ENCODE results near the gene PIWIL1.

The PIWIL1 gene

DNA sequence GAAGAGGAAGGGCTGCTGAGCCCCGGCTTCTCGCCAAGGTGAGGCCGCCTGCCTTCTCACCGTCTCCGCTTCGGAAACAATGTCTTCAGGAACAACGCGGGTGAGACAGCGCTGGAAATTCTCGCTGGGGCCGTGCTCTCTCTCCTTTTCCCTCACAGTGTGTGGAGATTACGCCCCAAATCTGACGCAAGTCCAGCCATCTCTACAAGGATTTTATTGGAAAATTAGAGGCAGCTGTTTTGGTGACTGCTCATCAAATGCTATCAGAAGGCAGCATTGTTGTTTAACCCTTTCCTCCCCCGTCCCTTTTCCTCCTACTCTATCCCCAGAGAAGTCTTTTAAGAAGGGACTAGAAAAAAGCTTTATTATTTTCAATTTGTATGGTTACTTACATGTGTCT is 53.5 kb downstream of the PIWIL1 start:
- TF ChIP-seq, protein P1, sequence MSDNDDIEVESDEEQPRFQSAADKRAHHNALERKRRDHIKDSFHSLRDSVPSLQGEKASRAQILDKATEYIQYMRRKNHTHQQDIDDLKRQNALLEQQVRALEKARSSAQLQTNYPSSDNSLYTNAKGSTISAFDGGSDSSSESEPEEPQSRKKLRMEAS (IDR thresholded peaks at IDR 0.05; ENCODE audit: low read depth, low read length) = no peak
- TF ChIP-seq, protein P2, sequence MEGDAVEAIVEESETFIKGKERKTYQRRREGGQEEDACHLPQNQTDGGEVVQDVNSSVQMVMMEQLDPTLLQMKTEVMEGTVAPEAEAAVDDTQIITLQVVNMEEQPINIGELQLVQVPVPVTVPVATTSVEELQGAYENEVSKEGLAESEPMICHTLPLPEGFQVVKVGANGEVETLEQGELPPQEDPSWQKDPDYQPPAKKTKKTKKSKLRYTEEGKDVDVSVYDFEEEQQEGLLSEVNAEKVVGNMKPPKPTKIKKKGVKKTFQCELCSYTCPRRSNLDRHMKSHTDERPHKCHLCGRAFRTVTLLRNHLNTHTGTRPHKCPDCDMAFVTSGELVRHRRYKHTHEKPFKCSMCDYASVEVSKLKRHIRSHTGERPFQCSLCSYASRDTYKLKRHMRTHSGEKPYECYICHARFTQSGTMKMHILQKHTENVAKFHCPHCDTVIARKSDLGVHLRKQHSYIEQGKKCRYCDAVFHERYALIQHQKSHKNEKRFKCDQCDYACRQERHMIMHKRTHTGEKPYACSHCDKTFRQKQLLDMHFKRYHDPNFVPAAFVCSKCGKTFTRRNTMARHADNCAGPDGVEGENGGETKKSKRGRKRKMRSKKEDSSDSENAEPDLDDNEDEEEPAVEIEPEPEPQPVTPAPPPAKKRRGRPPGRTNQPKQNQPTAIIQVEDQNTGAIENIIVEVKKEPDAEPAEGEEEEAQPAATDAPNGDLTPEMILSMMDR (IDR thresholded peaks at IDR 0.05; ENCODE audit: low read depth, low read length) = no peak
- no peak for TF ChIP-seq MYC (IDR thresholded peaks at IDR 0.05; ENCODE audit: low read depth, low read length)
- no peak for TF ChIP-seq POLR2A (IDR thresholded peaks at IDR 0.05; ENCODE audit: extremely low read depth, insufficient read length)
- DNase-seq (ENCODE audit: low read depth) = no peak

DNA sequence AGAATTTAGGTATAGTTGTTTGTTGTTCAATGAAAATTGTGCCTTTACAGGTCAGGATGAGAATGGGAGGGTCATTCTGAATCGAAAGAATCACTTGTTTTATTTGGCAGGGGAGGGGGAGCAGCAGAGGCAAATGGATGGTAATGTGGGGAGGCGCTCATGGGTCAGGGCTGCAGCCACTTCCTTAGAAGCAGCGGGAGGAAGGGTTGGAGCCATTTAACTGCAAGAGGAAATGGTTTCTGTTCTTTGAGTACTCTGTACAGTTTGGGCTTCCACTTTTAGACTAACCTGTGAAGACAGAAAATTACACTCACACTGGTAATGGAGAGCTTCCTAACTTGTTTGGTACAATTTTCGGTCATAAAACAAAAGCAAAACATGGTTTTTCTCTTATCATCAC is 57.2 kb downstream of the PIWIL1 start:
- no peak for DNase-seq (ENCODE audit: low read depth)
- TF ChIP-seq, protein P2 (IDR thresholded peaks at IDR 0.05; ENCODE audit: low read depth, low read length) = no peak
- TF ChIP-seq, protein P1 (IDR thresholded peaks at IDR 0.05; ENCODE audit: low read depth, low read length) = no peak
- no peak for TF ChIP-seq MYC (IDR thresholded peaks at IDR 0.05; ENCODE audit: low read depth, low read length)
- TF ChIP-seq POLR2A (IDR thresholded peaks at IDR 0.05; ENCODE audit: extremely low read depth, insufficient read length) = no peak
- H3K4me3 ChIP-seq (ENCODE audit: low read depth, low read length) = no peak overlapping the region

More for the DNA sequence above, 53.5 kb downstream of the PIWIL1 start:
- no peak overlapping the region for H3K4me3 ChIP-seq (ENCODE audit: low read depth, low read length)

DNA sequence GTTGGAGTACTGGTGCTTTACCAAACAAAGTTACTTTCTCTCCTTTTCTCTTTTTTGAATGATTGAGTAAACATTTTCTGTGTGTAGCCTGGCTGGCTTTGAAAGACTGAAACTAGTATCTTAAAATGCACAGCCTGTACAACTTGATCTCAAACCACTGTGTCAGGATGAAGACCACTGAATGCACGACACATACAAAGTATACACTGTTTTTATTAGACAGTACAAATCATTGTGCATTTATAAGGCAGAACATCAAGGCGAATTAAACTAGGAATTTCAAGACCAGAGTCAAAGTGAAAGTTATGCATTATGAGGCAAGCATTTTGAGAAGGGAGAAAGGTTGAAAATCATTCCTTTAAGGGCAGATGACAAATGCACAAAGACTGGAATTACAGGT is 59.0 kb downstream of the PIWIL1 start:
- no peak for DNase-seq (ENCODE audit: low read depth)
- TF ChIP-seq MYC (IDR thresholded peaks at IDR 0.05; ENCODE audit: low read depth, low read length) = no peak
- no peak overlapping the region for H3K4me3 ChIP-seq (ENCODE audit: low read depth, low read length)

DNA sequence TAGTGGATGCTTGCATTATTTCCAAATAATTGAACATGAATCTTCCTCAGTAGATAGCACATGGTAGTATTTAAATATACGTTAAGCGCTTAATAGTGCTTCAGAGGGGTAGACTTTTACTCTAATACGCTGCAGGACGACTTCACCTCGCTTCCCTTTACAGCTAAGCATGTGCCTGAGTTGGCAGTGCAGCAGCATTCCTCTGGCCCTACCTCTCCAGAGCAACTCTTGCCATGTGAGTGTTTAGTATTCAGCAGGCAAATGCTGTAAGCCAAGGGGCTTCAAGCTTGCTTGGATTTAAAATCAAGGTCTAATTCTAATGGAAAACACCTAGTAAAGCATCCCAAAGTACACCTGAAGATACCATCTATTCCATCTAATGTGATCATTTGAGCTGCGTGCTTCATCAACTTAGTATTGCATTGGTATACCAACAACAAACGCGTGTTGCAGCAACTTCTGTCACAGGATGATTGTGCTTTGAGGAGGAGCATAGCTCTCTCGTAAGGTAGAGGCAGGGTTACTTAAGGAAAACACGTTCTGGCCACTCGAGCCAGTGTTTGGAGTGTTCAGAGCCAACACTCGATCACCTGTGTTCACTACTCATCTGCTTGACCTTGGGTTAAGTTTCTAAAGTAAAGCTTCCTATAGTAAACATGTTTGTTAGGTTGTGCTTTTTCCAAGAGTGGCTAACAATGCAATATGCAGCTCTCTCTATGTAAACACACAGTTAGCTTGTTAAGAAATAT is 60.6 kb downstream of the PIWIL1 start:
- H3K4me3 ChIP-seq (ENCODE audit: low read depth, low read length) = no peak overlapping the region
- TF ChIP-seq POLR2A (IDR thresholded peaks at IDR 0.05; ENCODE audit: extremely low read depth, insufficient read length) = no peak
- TF ChIP-seq MYC (IDR thresholded peaks at IDR 0.05; ENCODE audit: low read depth, low read length) = no peak
- TF ChIP-seq, protein P1 (IDR thresholded peaks at IDR 0.05; ENCODE audit: low read depth, low read length) = no peak
- TF ChIP-seq, protein P2 (IDR thresholded peaks at IDR 0.05; ENCODE audit: low read depth, low read length) = no peak
- DNase-seq (ENCODE audit: low read depth) = no peak

DNA sequence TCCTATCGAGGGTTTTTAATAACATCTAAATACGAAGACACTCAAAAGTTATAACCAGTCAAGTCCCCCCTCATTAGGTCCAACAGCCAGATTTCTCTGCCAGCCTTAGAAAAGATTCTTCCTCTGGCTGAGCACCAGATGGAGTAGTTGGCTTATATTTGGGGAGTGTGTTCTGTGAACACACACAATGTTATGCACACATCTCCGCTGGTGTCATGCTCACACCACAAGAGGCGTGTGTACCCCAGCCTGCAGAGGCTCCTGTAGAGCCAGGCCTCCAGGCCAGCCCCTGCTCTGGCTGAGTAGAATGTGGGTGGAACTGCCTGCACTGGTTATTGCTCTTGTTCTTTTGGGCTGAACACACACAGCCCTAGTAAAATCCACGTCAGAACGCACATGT is 64.0 kb downstream of the PIWIL1 start:
- TF ChIP-seq POLR2A (IDR thresholded peaks at IDR 0.05; ENCODE audit: extremely low read depth, insufficient read length) (no peak), MYC (IDR thresholded peaks at IDR 0.05; ENCODE audit: low read depth, low read length) (no peak)
- TF ChIP-seq, protein P2 (IDR thresholded peaks at IDR 0.05; ENCODE audit: low read depth, low read length) = no peak
- TF ChIP-seq, protein P1 (IDR thresholded peaks at IDR 0.05; ENCODE audit: low read depth, low read length) = no peak
- no peak overlapping the region for H3K4me3 ChIP-seq (ENCODE audit: low read depth, low read length)
- DNase-seq (ENCODE audit: low read depth) = peak; percentile 39

DNA sequence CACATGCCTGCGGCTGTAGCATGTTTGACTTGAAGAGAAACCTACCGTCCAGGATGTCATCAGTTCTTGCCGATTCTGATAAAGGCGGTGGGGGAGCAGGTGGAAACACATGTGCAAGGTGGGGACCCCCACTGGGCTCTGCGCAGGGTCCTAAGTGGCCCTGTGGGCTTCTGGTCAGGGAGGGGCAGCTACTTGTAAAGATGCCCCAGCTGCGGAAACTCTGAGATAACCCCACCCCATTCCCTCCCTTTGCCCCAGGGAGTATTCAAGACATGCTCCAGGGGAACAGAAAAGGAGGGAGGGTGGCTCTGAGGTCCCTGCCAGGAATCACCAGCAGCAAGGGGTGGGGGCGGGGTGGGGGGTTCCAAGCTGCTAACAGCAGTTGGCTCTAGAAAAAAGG is 67.6 kb downstream of the PIWIL1 start:
- no peak overlapping the region for H3K4me3 ChIP-seq (ENCODE audit: low read depth, low read length)
- TF ChIP-seq POLR2A (IDR thresholded peaks at IDR 0.05; ENCODE audit: extremely low read depth, insufficient read length) = no peak
- TF ChIP-seq MYC (IDR thresholded peaks at IDR 0.05; ENCODE audit: low read depth, low read length) = no peak
- TF ChIP-seq, protein P2 (IDR thresholded peaks at IDR 0.05; ENCODE audit: low read depth, low read length) = no peak
- TF ChIP-seq, protein P1 (IDR thresholded peaks at IDR 0.05; ENCODE audit: low read depth, low read length) = no peak
- DNase-seq (ENCODE audit: low read depth) = no peak

Data from NB4 (cell line).